OCI-LY3 (cell line): ENCODE data around the gene FYB2.

Experiments
- H2AFZ ChIP-seq: fragments of 200-600, 300-600 bp; shearing (Covaris generic); 2 replicates; pipeline ENCODE4 v1.6.0; 2014; ENCODE audit warnings: antibody characterized with exemption, low read depth, low read length
- H3K27ac ChIP-seq: fragments of 200-600, 300-600 bp; sonication (generic); 2 replicates; pipeline ENCODE4 v1.5.1; 2014; ENCODE audit warnings: mild to moderate bottlenecking, low read length, moderate library complexity, mixed read lengths
- H3K27me3 ChIP-seq: fragments of 200-600, 300-600 bp; sonication (generic); 2 replicates; pipeline ENCODE4 v1.6.1; 2014; ENCODE audit warnings: low read depth, low read length, mixed read lengths
- H3K36me3 ChIP-seq: fragments of 200-600, 300-600 bp; sonication (generic); replicated peaks from 2 replicates; pipeline ENCODE3; 2014; ENCODE audit warnings: low read depth, low read length, mixed read lengths
- H3K4me1 ChIP-seq: fragments of 300-600, 200-600 bp; sonication (generic); 2 replicates; pipeline ENCODE4 v1.6.1; 2014; ENCODE audit warnings: low read length, mixed read lengths
- H3K4me2 ChIP-seq: fragments of 200-600, 300-600 bp; sonication (generic); 2 replicates; pipeline ENCODE4 v1.6.1; 2014; ENCODE audit warnings: low read length, mixed read lengths
- H3K4me3 ChIP-seq: fragments of 300-600, 200-600 bp; sonication (generic); 2 replicates; pipeline ENCODE4 v1.5.1; 2014; ENCODE audit warnings: antibody characterized with exemption, mild to moderate bottlenecking, low read length, moderate library complexity
- H3K79me2 ChIP-seq: fragments of 300-600, 200-600 bp; shearing (Covaris generic); 2 replicates; pipeline ENCODE4 v1.6.1; 2014; ENCODE audit warnings: mild to moderate bottlenecking, low read length, mixed read lengths
- H3K9ac ChIP-seq: fragments of 300-600, 200-600 bp; shearing (Covaris generic); 2 replicates; pipeline ENCODE4 v1.6.0; 2014; ENCODE audit warnings: mild to moderate bottlenecking, low read length, moderate library complexity
- H3K9me3 ChIP-seq: fragments of 200-600, 300-600 bp; shearing (Covaris generic); 2 replicates; pipeline ENCODE4 v1.6.1; 2014; ENCODE audit warnings: low read length, mixed read lengths; ENCODE audit not compliant: insufficient read depth
- H4K20me1 ChIP-seq: fragments of 200-600, 300-600 bp; sonication (generic); 2 replicates; pipeline ENCODE4 v1.6.1; 2016; ENCODE audit warnings: low read length, mixed read lengths; ENCODE audit not compliant: insufficient read depth
- EZH2phosphoT487 ChIP-seq: fragments of 200-600 bp; shearing (Covaris generic); IDR thresholded peaks from 2 replicates; pipeline ENCODE4 v1.6.1; 2018; ENCODE audit warnings: antibody characterized with exemption, mixed run types, low read depth
- TF ChIP-seq, protein P1 (sequence below): fragments of 200-600, 300-600 bp; sonication (generic); IDR thresholded peaks from 2 replicates; pipeline ENCODE4 v1.5.1; 2014; ENCODE audit warnings: antibody characterized with exemption, low read length, low read depth

FYB2 gene

DNA sequence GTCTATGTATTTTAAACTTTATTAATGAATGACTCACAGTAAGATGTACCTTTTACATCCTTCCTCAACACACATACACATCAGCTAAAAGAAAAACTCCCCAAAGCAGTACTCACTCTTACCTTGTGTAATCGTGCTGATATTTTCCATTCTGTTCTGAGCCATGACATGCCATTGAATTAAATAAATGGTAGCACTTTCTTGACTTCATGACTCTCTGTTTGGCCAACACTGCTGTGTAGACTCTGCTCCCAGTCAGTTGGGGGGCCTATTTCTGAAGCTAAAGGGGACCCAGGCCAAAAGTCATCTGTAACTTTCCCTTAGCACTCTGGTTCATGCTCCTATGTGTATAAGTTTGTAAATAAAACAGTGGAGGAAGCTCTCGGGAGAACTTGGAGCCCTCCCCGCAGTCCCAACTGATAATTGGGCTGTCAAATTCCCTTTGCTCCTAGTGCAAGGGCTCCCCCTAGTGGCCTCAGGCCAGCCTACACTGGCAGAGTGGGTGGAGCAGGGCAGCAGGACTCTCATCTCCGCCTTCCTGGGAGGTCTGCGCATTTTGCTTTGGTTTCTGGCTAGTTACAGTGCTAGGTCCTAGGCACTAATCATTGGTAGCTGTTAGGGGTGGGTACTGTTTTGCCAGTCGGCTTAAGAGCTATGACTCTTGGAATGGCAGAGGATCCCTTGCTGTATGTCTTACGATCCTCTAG is 1.7 kb upstream of the FYB2 start:
- no peak overlapping the region for H3K9ac ChIP-seq
- no peaks in the 10 kb centered on the region for H3K79me2 ChIP-seq
- peaks cover 7% of the 10 kb centered on the region; the same call in 1 of the 2 replicates for H3K27me3 ChIP-seq
- no peaks in the 10 kb centered on the region for H3K9me3 ChIP-seq
- H3K27ac ChIP-seq: no peak overlapping the region
- no peaks in the 10 kb centered on the region for H4K20me1 ChIP-seq
- no peak overlapping the region for H2AFZ ChIP-seq
- H3K4me2 ChIP-seq: peak overlapping the region; percentile 68
- peak overlapping the region; percentile 45; the same call in 1 of the 2 replicates for H3K4me3 ChIP-seq
- peaks cover 11% of the 10 kb centered on the region for H3K4me1 ChIP-seq
- no peak for TF ChIP-seq EZH2phosphoT487
- TF ChIP-seq, protein P1, sequence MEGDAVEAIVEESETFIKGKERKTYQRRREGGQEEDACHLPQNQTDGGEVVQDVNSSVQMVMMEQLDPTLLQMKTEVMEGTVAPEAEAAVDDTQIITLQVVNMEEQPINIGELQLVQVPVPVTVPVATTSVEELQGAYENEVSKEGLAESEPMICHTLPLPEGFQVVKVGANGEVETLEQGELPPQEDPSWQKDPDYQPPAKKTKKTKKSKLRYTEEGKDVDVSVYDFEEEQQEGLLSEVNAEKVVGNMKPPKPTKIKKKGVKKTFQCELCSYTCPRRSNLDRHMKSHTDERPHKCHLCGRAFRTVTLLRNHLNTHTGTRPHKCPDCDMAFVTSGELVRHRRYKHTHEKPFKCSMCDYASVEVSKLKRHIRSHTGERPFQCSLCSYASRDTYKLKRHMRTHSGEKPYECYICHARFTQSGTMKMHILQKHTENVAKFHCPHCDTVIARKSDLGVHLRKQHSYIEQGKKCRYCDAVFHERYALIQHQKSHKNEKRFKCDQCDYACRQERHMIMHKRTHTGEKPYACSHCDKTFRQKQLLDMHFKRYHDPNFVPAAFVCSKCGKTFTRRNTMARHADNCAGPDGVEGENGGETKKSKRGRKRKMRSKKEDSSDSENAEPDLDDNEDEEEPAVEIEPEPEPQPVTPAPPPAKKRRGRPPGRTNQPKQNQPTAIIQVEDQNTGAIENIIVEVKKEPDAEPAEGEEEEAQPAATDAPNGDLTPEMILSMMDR: peak; percentile 87
- no peaks in the 10 kb centered on the region for H3K36me3 ChIP-seq

DNA sequence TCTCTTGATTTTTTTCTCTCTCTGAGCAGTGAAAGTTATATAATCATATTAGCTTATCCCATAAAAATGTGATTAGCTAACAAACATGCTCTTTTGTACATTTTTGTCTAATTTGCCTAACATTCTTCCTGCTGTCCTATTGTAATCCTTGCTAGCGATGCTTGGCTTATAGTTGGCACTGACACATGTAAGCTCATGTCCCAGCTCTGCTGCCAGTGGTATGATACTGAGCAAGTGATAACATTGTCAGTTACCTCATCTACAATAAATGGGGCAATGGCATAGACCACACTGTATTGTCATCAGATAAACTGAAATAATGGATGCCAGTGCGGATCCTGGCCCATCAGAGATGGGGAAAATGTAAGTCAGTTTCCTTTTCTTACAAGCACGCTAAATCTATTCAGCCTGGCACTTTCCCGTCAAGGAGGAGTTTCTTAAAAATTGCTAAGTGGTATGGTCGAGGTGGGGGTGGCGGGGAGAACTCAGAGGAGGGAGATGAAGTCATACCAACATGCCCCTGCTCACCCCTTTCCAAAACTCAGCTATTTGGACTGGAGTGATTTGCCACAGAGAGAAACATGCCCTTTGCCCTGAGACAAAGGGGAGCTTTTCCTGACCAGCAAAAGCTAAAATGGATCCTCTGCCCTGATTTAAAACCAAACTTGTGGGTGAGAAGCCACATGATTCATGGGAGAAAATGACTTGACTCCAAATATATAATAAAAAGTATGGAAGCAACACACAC is 1.3 kb downstream of the FYB2 start:
- Histone ChIP-seq H2AFZ (no peak overlapping the region), H3K36me3 (no peaks in the 10 kb centered on the region), H4K20me1 (no peaks in the 10 kb centered on the region), H3K27me3 (peaks cover 5% of the 10 kb centered on the region; the same call in 1 of the 2 replicates), H3K9ac (no peak overlapping the region), H3K4me1 (peaks cover 11% of the 10 kb centered on the region), H3K79me2 (no peaks in the 10 kb centered on the region), H3K4me2 (no peak overlapping the region), H3K27ac (no peak overlapping the region), H3K4me3 (no peak overlapping the region), H3K9me3 (no peaks in the 10 kb centered on the region)
- TF ChIP-seq, protein P1: no peak
- no peak for TF ChIP-seq EZH2phosphoT487

GRCh38 chr1:56816909-56817308 is 2.3 kb downstream of the FYB2 start:
- peak overlapping the region; percentile 20; the same call in 1 of the 2 replicates for H3K4me2 ChIP-seq
- no peak for TF ChIP-seq EZH2phosphoT487
- TF ChIP-seq, protein P1: no peak
- no peak overlapping the region for H3K4me3 ChIP-seq
- H3K79me2 ChIP-seq: no peaks in the 10 kb centered on the region
- H3K27ac ChIP-seq: no peak overlapping the region; the same call in 1 of the 2 replicates
- no peaks in the 10 kb centered on the region for H4K20me1 ChIP-seq
- peaks cover 11% of the 10 kb centered on the region for H3K4me1 ChIP-seq
- H3K36me3 ChIP-seq: no peaks in the 10 kb centered on the region
- peaks cover under 1% of the 10 kb centered on the region; the same call in 1 of the 2 replicates for H3K27me3 ChIP-seq
- H3K9me3 ChIP-seq: no peaks in the 10 kb centered on the region
- H3K9ac ChIP-seq: no peak overlapping the region
- no peak overlapping the region for H2AFZ ChIP-seq

DNA sequence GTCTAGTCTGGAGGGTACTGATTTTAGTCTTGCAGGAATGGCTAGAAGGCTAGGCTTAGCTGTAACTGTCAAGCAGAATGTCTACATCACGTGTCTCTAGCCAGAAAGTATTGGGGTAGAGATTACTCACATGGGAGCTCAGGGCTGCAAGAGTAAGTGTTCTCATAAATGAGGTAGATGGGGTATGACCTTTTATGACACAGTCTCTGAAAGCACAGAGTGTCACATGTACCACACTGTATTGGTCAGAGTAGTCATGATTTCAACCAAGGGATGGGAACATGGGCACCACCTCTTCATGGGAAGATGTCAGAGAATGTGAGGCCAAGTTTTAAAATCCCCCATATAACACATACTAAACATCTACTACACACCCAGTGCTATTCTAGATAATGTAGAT is 2.9 kb downstream of the FYB2 start:
- no peaks in the 10 kb centered on the region for H3K9me3 ChIP-seq
- H3K9ac ChIP-seq: no peak overlapping the region
- H4K20me1 ChIP-seq: no peaks in the 10 kb centered on the region
- TF ChIP-seq EZH2phosphoT487: no peak
- TF ChIP-seq, protein P1: no peak
- no peak overlapping the region for H3K4me2 ChIP-seq
- no peak overlapping the region for H2AFZ ChIP-seq
- no peak overlapping the region for H3K4me3 ChIP-seq
- H3K27ac ChIP-seq: no peak overlapping the region; the same call in 1 of the 2 replicates
- no peaks in the 10 kb centered on the region for H3K27me3 ChIP-seq
- H3K36me3 ChIP-seq: no peaks in the 10 kb centered on the region
- no peaks in the 10 kb centered on the region for H3K79me2 ChIP-seq
- peaks cover 11% of the 10 kb centered on the region for H3K4me1 ChIP-seq
